ENCODE results near the gene TENM4. TPM values are rescaled to one million over a fixed set of nuclear protein-coding genes. Genes with fewer than 3 reads are reported as not detected.
"Not testable (repeated sequence)": the region's sequence is repeated elsewhere in the genome, so short reads cannot be mapped to it uniquely, and the experiment has no call there.

TENM4 gene
- total and polyA plus RNA-seq, 4 donors, result 0.02 to 0.33 (median 0.14) TPM

GRCh38 chr11:78828676-78829075 lies 612.2 kb downstream of the TENM4 start:
- Histone ChIP-seq H3K4me3 (ENCODE audit: low read depth in 1 of 3, low read length in 3 of 3) (no peak overlapping the region), H3K9me3 (ENCODE audit: control insufficient read depth in 4 of 4, low read length in 3 of 4) (no peaks in the 10 kb centered on the region), H3K27ac (ENCODE audit: low read depth in 1 of 2, low read length in 2 of 2) (no peak overlapping the region), H3K4me1 (ENCODE audit: control insufficient read depth in 4 of 4, insufficient read depth in 4 of 4, low read length in 3 of 4) (no peaks in the 10 kb centered on the region), H3K36me3 (ENCODE audit: control insufficient read depth in 4 of 4, insufficient read depth in 3 of 4, low read depth in 1 of 4, low read length in 3 of 4) (no peaks in the 10 kb centered on the region), H3K9ac (ENCODE audit: low read depth in 1 of 2, low read length in 2 of 2) (no peak overlapping the region), H3K27me3 (ENCODE audit: control insufficient read depth in 4 of 4, insufficient read depth in 4 of 4, low read length in 3 of 4) (no peaks in the 10 kb centered on the region)
- DNase-seq (ENCODE audit: low spot score), result no peak
- WGBS, result 92% methylated on average over 1 of the region's 1 CpG
- TF ChIP-seq NR2F2 (IDR thresholded peaks at IDR 0.05) (no peak), ATF3 (IDR thresholded peaks at IDR 0.05) (no peak), SP1 (IDR thresholded peaks at IDR 0.05) (no peak), FOXA2 (IDR thresholded peaks at IDR 0.05) (no peak), EGR1 (IDR thresholded peaks at IDR 0.05; ENCODE audit: low read depth in 2 of 2) (no peak), HNF4G (IDR thresholded peaks at IDR 0.05) (no peak), YY1 (IDR thresholded peaks at IDR 0.05) (no peak), RXRA (IDR thresholded peaks at IDR 0.05) (no peak), MAX (IDR thresholded peaks at IDR 0.05) (no peak), ZBTB33 (IDR thresholded peaks at IDR 0.05) (no peak), TAF1 (conservative IDR thresholded peaks at IDR 0.05) (no peak), GABPA (IDR thresholded peaks at IDR 0.05 in 1 of 2, conservative IDR thresholded peaks at IDR 0.05 in 1 of 2) (no peak), RAD21 (IDR thresholded peaks at IDR 0.05) (no peak), JUND (IDR thresholded peaks at IDR 0.05) (no peak), HNF4A (conservative IDR thresholded peaks at IDR 0.05) (no peak), FOXA1 (IDR thresholded peaks at IDR 0.05) (no peak), REST (IDR thresholded peaks at IDR 0.05) (no peak)

GRCh38 chr11:78827291-78827690 lies 613.5 kb downstream of the TENM4 start:
- not testable (repeated sequence) for H3K4me1 ChIP-seq (ENCODE audit: control insufficient read depth in 4 of 4, insufficient read depth in 4 of 4, low read length in 3 of 4); H3K36me3 ChIP-seq (ENCODE audit: control insufficient read depth in 4 of 4, insufficient read depth in 3 of 4, low read depth in 1 of 4, low read length in 3 of 4); H3K4me3 ChIP-seq (ENCODE audit: low read depth in 1 of 3, low read length in 3 of 3); H3K9me3 ChIP-seq (ENCODE audit: control insufficient read depth in 4 of 4, low read length in 3 of 4); H3K27ac ChIP-seq (ENCODE audit: low read depth in 1 of 2, low read length in 2 of 2); DNase-seq (ENCODE audit: low spot score); H3K9ac ChIP-seq (ENCODE audit: low read depth in 1 of 2, low read length in 2 of 2); H3K27me3 ChIP-seq (ENCODE audit: control insufficient read depth in 4 of 4, insufficient read depth in 4 of 4, low read length in 3 of 4)
- WGBS, result 93% methylated on average over 4 of the region's 4 CpGs
